K562 (cell line): ENCODE measurements around the gene ARMC6. TPM values are rescaled to one million over a fixed set of nuclear protein-coding genes. Genes with fewer than 3 reads are reported as not detected.

Source experiments
- FOXK1 ChIP-seq: sonication (generic); formaldehyde crosslinking; IDR thresholded peaks from 2 replicates; pipeline ENCODE4 v1.8.0; 2022; ENCODE audit warnings: missing genetic modification reagents, mild to moderate bottlenecking, borderline replicate concordance
- ZNF407 ChIP-seq: fragments of 450-650 bp; IDR thresholded peaks from 2 replicates; pipeline ENCODE4 v1.6.1; 2016; ENCODE audit warnings: low read depth
- polyA plus RNA-seq, 8 experiments: library from polyadenylated mRNA; depleted of rRNA in 4 of 8; stranded (reverse) in 5 of 8; unstranded in 3 of 8; fragments of >200 nt; fragmentation: Nextera tagmentation in 2 of 8; fragmentation: Illumina TruSeq in 1 of 8; extraction: Ambion mirVana in 2 of 8; extraction: Trizol in 1 of 8; gene quantifications; 2 replicates each; pipeline versions ENCODE4 v1.2.1 to v1.2.3, GENCODE V29; 2011 to 2014; ENCODE audit warnings: inconsistent platforms in 1 of 8, missing spikeins in 1 of 8
- total RNA-seq, 7 experiments: library from RNA; depleted of rRNA in 6 of 7; stranded (reverse); fragments of >200 nt in 6 of 7; fragmentation: Illumina TruSeq in 2 of 7; extraction: Trizol in 2 of 7; gene quantifications; 2 replicates each; pipeline versions ENCODE4 v1.2.1 to v1.2.3, GENCODE V29; 2011 to 2021; ENCODE audit warnings: low replicate concordance in 1 of 7

Gene ARMC6
- total and polyA plus RNA-seq, 9 of the 15 experiments (the other 6 are each of a cell fraction or from before 2014, with no cell fraction given) = 2.1 to 93.4 (median 63.6) TPM

GRCh38 chr19:19050104-19050503 lies 16.7 kb downstream of the ARMC6 start (continued):
- TF ChIP-seq ZNF407 = no peak
- no peak for TF ChIP-seq FOXK1 (CRISPR knock-in tag)
